RKO (cell line): Measurements from ENCODE around the gene GGA2.
"Not testable (repeated sequence)": the region's sequence is repeated elsewhere in the genome, so short reads cannot be mapped to it uniquely, and the experiment has no call there.

Experiments
- DNase-seq: peaks from one replicate; pipeline ENCODE4 v3.0.0-alpha.2; 2016; ENCODE audit warnings: low spot score

GGA2 gene

GRCh38 chr16:23524886-23525285, 14.6 kb upstream of the GGA2 start:
- DNase-seq, result no peak

GRCh38 chr16:23523876-23524385, 13.6 kb upstream of the GGA2 start:
- DNase-seq, result no peak

GRCh38 chr16:23523321-23523720, 13.0 kb upstream of the GGA2 start:
- no peak for DNase-seq

- DNase-seq, result no peak
Observed at GRCh38 chr16:23521965-23522364, 11.7 kb upstream of the GGA2 start.

DNA sequence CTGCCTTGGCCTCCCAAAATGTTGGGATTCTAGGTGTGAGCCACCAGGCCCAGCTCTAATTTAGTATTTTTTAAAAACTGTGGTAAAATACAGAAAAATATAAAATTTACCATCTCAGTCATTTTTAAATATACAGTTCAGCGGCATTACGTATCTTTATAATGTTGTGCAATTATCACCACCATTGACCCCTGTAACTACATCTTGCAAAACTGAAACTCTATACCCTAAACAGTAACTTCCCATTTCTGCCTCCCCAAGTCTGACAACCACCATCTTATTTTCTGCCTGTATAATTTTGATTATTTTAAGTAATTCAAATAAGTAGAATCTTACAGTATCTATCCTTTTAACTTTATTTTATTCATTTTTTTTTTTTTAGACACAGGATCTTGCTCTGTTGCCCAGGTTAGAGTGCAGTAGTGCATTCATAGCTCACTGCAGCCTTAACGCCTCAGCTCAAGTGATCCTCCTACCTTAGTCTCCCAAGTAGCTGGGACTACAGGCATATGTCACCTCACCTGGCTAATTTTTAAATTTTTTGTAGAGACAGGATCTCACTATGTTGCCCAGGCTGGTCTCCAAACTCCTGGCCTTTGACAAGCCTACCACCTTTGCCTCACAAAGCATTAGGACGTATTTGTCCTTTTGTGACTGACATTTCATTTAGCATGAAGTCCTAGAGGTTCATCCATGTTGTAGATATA, 10.9 kb upstream of the GGA2 start:
- DNase-seq, result no peak

GRCh38 chr16:23520500-23520899, 10.2 kb upstream of the GGA2 start:
- no peak for DNase-seq

DNA sequence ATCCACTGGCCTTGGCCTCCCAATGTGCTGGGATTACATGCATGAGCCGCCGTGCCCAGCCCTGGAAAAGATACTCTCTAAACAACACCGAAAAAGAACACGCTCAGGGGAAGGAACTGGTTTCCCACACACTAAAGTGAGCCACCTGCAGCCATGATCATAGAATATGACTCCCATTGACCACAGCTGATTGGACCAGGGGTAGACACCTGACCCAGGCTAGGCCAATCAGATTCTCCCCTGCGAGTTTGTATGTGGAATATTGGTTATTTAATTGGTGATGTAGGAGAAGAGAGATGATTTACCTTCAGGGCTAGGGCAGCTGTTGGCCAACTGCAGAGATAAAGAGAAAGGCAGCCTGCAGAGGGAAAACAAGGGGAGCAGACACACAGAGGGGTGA, 9.0 kb upstream of the GGA2 start:
- no peak for DNase-seq

- DNase-seq, result no peak
Observed at GRCh38 chr16:23518435-23518891, 8.2 kb upstream of the GGA2 start.

DNA sequence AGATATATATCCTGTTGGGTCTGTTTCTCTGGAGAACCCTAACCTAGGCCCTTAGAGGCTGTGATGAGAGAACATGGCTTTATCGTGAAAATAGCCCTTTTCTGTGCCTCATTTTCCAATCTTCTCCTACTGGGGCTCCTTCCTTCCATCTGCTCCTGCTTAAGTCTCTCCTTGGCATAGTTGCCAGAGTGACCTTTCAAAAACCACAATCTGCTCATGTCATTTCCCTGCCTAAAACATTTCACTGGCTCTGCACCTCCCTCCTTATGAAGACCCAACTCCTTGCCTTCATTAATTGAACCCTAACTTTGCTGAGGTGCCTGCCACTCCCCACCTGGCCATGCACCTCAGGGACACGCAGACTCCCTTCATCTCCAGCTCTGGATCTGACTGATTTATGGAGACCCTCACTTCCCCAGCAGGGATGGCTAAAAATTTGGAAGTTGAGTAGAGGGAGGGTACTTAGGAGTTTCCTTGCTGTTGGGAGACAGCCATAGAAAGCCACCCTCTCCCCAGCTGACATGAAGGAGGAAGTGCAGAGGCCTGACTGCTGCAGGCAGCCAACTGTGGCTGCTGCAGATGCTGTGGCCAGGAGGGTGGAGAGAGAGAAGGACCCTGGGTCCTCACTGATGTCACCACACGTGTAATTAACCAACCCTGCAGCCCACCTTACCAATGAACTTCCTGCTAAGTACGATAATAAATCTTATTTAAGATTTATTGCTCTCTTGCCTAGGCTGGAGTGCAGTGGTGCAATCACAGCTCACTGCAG, 6.3 kb upstream of the GGA2 start:
- DNase-seq, result no peak

GRCh38 chr16:23515881-23516280, 5.6 kb upstream of the GGA2 start:
- no peak for DNase-seq

- DNase-seq, result no peak
Observed at GRCh38 chr16:23514381-23515152, 4.3 kb upstream of the GGA2 start.

DNA sequence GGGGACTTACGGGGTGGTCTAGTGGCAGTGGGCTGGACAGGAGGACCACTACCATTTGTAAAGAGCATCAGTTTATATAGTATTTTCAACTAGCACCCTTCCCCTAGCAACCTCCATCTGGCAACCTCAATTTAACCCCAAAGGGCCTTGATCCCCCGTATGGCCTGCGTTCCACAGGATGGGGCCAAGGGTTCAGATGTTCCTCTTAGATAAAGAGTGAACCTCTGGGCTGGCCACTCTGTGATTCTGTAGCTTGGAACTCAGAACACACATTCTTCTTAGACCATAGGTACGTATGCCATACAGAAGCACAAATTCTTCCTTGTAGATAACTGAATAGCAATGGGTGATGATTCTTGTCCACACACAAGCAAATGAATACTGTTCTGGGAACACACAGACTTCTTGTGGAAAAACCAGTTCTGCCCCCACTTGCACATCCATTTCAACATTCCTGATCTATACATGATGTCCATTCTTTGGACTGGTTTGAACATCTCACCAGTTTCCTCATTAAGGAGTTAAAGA, 1.9 kb upstream of the GGA2 start:
- no peak for DNase-seq

DNA sequence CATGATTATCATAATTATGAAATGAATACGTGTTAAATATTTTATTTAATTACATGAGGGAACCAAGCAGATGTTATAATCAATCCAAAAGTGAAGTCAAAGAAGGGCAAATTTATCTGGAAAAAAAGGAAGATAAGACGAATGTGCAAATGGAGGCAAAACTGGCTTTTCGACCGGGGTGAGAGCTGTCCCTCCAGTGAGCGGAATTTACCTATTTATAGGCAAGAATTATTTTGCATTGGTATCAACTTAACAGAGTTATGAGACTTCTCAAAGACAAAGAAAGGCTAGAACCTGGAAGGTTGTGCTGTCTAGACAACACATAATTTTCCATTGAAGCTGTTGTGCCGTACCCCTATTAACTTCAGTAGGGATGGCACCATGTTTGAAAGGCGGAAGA, 1.4 kb upstream of the GGA2 start:
- no peak for DNase-seq

DNA sequence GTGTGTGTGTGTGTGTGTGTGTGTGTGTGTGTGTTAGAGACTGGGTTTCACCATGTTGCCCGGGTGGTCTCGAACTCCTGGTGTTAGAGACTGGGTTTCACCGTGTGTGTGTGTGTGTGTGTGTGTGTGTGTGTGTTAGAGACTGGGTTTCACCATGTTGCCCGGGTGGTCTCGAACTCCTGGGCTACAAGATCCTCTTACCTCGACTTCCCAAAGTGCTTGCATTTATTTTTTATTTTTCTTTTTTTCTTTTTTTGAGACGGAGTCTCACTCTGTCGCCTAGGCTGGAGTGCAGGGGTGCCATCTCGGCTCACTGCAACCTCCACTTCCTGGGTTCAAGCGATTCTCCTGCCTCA, 599 bp upstream of the GGA2 start:
- not testable (repeated sequence) for DNase-seq

- peak; percentile 45 for DNase-seq
Observed at GRCh38 chr16:23509782-23510163, 521 bp downstream of the GGA2 start.

- DNase-seq, result peak; percentile 11
Observed at GRCh38 chr16:23509441-23509754, 896 bp downstream of the GGA2 start.

DNA sequence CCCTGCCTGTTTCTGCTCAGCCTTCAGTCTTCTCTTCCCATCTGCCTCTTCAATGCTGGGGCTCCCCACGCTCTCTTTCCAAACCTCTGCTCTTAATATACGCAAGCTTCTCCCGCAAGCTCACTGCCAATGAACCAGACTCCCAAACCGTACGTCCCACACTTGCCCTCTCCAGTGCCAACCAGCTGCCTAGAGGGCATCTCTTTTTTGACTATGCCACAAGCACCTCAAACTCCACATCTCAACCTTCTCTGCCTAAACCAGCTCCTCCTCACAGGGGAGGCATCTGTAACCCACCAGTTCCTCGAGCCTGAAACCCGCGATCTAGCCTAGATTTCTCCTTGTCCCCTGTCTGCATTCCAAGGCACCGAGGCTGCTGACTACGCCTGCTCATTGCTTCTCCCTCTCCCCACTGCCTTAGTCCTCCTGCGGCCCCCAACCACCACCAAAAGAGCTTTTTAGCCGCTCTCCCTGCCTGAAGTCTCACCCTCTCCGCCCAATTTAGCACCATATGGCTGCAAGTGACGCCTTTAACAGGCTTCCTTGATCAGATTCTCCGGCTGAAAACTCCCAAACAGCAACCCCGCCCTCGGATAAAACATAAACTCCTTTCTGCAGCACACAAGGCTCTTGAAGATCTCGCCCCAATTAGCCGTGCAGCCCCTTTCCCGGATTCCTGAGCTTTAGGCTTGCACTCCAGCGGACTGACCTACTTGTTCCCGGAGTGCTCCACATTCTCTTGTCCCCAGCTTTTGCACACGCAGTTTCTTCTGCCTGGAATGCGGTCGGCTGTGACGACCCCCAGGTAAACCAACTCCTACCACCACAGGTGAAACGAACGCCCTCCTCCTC, 1.5 kb downstream of the GGA2 start:
- peak; percentile 14 for DNase-seq

DNA sequence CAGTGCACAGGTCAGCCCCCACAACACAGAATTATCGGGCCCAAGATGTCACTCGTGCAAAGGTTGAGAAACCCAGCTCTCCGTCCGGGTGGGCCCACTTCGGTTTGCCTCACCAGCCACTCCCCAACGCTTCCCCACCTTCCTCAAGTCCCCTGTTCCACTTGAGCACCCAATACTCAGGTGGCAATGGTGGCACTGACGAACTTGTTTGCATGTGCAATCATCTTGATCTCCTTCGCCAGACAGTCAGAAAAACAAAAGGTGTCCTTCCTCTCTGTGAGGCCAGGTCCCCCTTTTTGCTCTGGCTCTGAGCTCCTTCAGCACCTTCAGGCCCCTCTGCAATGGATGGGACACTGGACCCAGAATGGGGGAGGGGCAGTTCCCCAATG, 3.7 kb downstream of the GGA2 start:
- no peak for DNase-seq

- no peak for DNase-seq
Observed at GRCh38 chr16:23505671-23506605, 4.4 kb downstream of the GGA2 start.

DNA sequence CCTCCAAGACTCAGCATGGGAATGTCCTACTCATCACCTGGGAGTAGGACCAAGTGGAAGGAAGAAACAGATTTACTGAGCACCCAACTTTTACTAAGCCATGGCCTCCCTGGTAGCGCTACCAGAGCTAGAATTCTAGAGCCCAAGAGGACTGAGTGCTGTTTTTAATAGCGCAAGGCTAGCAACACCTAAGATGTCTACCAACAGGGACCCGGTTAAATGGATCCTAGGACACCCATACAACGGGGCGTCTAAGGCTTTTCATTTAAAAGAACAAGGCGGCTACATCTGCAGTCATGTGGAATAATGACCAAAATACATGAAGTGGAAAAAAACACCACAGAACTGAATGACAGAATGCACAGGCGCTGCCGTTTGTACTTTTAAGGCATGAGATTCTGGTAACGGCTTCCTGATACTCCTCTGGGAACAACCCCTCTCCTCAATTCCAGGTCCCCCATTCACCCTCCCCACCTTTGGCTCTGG, 5.1 kb downstream of the GGA2 start:
- no peak for DNase-seq
